ENCODE measurements around the gene MCTP1. TPM values are rescaled to one million over a fixed set of nuclear protein-coding genes. Genes with fewer than 3 reads are reported as not detected.

The MCTP1 gene
- total and polyA plus RNA-seq, 10 of the 15 experiments (the other 5 are each of a cell fraction or from before 2014, with no cell fraction given) = 12.6 to 45.9 (median 18.8) TPM

- TF ChIP-seq, protein P1, sequence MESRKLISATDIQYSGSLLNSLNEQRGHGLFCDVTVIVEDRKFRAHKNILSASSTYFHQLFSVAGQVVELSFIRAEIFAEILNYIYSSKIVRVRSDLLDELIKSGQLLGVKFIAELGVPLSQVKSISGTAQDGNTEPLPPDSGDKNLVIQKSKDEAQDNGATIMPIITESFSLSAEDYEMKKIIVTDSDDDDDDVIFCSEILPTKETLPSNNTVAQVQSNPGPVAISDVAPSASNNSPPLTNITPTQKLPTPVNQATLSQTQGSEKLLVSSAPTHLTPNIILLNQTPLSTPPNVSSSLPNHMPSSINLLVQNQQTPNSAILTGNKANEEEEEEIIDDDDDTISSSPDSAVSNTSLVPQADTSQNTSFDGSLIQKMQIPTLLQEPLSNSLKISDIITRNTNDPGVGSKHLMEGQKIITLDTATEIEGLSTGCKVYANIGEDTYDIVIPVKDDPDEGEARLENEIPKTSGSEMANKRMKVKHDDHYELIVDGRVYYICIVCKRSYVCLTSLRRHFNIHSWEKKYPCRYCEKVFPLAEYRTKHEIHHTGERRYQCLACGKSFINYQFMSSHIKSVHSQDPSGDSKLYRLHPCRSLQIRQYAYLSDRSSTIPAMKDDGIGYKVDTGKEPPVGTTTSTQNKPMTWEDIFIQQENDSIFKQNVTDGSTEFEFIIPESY (IDR thresholded peaks at IDR 0.05) = no peak
- TF ChIP-seq GABPA (IDR thresholded peaks at IDR 0.05; ENCODE audit: low read depth) (no peak), ATF3 (IDR thresholded peaks at IDR 0.05; ENCODE audit: borderline replicate concordance, extremely low read depth, low read depth, low read length) (no peak)
These were observed 394.0 kb downstream of the MCTP1 start (continued) for GRCh38 chr5:94890907-94891306.

- no peaks in the 10 kb centered on the region for H4K20me1 ChIP-seq (ENCODE audit: control insufficient read depth, insufficient read depth)
- in situ Hi-C loops (cut with MboI) (no loop called here), intact Hi-C loops (cut with micrococcal nuclease; ENCODE audit: unreplicated experiment) (no loop called here)
- H3K79me2 ChIP-seq (ENCODE audit: control insufficient read depth, insufficient read depth, low read length) = no peaks in the 10 kb centered on the region
- ChIA-PET SMC1A (ENCODE audit: uncharacterized antibody, unreplicated experiment) (no interaction called here), POLR2A (no interaction called here), RAD21 (ENCODE audit: unreplicated experiment) (no interaction called here), CTCF (no interaction called here)
- DNase-seq (ENCODE audit: low read depth, low spot score) (no peak), FAIRE-seq (no peak), ATAC-seq (no peak)
- WGBS (ENCODE audit: insufficient coverage, insufficient replicate concordance, low lambda C conversion rate, missing lambda C conversion rate) = 94% methylated on average over 3 of the region's 3 CpGs
- no peak overlapping the region for H3K4me3 ChIP-seq
- H3K4me1 ChIP-seq (ENCODE audit: control insufficient read depth, insufficient read depth, low read length) = no peaks in the 10 kb centered on the region
- no peaks in the 10 kb centered on the region for H3K9me3 ChIP-seq (replicated peaks; ENCODE audit: control insufficient read depth, insufficient read depth, low read length)
- H2AFZ ChIP-seq (ENCODE audit: control insufficient read depth, low read depth, low read length) = no peak overlapping the region
- no peak overlapping the region for H3K4me2 ChIP-seq (ENCODE audit: control insufficient read depth, insufficient read depth)
- no peaks in the 10 kb centered on the region for H3K36me3 ChIP-seq (ENCODE audit: control insufficient read depth in 2 of 2, insufficient read depth in 2 of 2, low read length in 1 of 2)
- BruUV-seq (replicated peaks) = no TSS peak
- TF ChIP-seq ZNF207 (IDR thresholded peaks at IDR 0.05; ENCODE audit: borderline replicate concordance) (no peak), RAD51 (IDR thresholded peaks at IDR 0.05) (no peak), ZNF622 (IDR thresholded peaks at IDR 0.05) (no peak), CHD4 (IDR thresholded peaks at IDR 0.05) (no peak), SMAD5 (IDR thresholded peaks at IDR 0.05; ENCODE audit: low read depth) (no peak), IKZF2 (IDR thresholded peaks at IDR 0.05) (no peak), MXI1 (IDR thresholded peaks at IDR 0.05; ENCODE audit: low read depth, low read length) (no peak)
- TF ChIP-seq, protein P2, sequence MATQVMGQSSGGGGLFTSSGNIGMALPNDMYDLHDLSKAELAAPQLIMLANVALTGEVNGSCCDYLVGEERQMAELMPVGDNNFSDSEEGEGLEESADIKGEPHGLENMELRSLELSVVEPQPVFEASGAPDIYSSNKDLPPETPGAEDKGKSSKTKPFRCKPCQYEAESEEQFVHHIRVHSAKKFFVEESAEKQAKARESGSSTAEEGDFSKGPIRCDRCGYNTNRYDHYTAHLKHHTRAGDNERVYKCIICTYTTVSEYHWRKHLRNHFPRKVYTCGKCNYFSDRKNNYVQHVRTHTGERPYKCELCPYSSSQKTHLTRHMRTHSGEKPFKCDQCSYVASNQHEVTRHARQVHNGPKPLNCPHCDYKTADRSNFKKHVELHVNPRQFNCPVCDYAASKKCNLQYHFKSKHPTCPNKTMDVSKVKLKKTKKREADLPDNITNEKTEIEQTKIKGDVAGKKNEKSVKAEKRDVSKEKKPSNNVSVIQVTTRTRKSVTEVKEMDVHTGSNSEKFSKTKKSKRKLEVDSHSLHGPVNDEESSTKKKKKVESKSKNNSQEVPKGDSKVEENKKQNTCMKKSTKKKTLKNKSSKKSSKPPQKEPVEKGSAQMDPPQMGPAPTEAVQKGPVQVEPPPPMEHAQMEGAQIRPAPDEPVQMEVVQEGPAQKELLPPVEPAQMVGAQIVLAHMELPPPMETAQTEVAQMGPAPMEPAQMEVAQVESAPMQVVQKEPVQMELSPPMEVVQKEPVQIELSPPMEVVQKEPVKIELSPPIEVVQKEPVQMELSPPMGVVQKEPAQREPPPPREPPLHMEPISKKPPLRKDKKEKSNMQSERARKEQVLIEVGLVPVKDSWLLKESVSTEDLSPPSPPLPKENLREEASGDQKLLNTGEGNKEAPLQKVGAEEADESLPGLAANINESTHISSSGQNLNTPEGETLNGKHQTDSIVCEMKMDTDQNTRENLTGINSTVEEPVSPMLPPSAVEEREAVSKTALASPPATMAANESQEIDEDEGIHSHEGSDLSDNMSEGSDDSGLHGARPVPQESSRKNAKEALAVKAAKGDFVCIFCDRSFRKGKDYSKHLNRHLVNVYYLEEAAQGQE (IDR thresholded peaks at IDR 0.05; ENCODE audit: low read depth, low read length) = no peak
- no peak overlapping the region for H3K27ac ChIP-seq (ENCODE audit: control insufficient read depth, insufficient read depth)
- H3K27me3 ChIP-seq (replicated peaks in 1 of 2; ENCODE audit: control insufficient read depth in 2 of 2, insufficient read depth in 2 of 2, low read length in 1 of 2) = no peaks in the 10 kb centered on the region
- no peak overlapping the region for H3K9ac ChIP-seq (ENCODE audit: control insufficient read depth, insufficient read depth, low read length)
These were observed 396.2 kb downstream of the MCTP1 start for GRCh38 chr5:94888674-94889073.

Data from GM12878 (cell line).